LNCaP clone FGC (cell line): Measurements from ENCODE around the gene GADD45A.

ENCODE experiments used
- DNase-seq: peaks from one replicate; pipeline ENCODE4 v3.0.0-alpha.2; 2011; ENCODE audit warnings: low read depth
- H3K4me3 ChIP-seq: 2 replicates; pipeline ENCODE4 v1.5.1; 2011; ENCODE audit warnings: mild to moderate bottlenecking, low read depth, low read length, control low read depth
- TF ChIP-seq, protein P1 (sequence below): IDR thresholded peaks from 2 replicates; pipeline ENCODE4 v1.5.1; 2012; ENCODE audit warnings: mild to moderate bottlenecking; ENCODE audit not compliant: control insufficient read depth, insufficient read depth; ENCODE audit errors: extremely low read depth

GADD45A gene

DNA sequence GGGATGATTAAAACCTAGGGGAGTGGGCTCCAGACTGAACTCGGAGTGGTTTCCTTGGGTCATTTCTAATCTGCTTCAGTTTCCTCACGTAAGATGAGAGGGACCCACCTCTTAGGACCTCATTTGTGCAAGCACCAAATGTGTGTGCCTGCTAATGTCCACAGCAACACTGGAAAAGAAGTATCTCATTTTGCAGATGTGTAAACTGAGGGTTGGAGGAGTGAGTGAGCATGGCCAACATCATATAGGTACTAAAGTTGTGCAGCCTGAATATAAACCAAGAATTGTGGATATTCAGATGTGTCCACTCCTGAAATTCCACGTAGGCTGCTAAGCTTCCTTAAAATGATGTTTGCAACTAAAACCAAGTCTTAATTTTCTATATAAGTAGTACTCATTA, 51.7 kb downstream of the GADD45A start:
- H3K4me3 ChIP-seq = no peak overlapping the region

DNA sequence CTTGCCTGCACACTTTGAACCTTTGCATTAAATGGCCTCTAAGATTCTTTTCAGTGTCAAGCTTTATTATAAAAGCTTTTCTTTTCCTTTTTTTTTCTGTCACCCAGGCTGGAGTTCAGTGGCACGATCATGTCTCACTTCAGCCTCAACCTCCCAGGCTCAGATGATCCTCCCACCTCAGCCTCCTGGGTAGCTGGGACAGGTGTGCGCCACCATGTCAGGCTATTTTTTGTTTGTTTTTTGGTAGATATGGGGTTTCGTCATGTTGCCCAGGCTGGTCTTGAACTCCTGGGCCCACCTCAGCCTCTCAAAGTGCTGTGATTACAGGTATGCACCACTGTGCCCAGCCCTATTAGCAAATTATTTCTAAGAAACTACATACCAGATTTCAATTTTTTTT, 52.9 kb downstream of the GADD45A start:
- H3K4me3 ChIP-seq = no peak overlapping the region
- DNase-seq = no peak
- TF ChIP-seq, protein P1, sequence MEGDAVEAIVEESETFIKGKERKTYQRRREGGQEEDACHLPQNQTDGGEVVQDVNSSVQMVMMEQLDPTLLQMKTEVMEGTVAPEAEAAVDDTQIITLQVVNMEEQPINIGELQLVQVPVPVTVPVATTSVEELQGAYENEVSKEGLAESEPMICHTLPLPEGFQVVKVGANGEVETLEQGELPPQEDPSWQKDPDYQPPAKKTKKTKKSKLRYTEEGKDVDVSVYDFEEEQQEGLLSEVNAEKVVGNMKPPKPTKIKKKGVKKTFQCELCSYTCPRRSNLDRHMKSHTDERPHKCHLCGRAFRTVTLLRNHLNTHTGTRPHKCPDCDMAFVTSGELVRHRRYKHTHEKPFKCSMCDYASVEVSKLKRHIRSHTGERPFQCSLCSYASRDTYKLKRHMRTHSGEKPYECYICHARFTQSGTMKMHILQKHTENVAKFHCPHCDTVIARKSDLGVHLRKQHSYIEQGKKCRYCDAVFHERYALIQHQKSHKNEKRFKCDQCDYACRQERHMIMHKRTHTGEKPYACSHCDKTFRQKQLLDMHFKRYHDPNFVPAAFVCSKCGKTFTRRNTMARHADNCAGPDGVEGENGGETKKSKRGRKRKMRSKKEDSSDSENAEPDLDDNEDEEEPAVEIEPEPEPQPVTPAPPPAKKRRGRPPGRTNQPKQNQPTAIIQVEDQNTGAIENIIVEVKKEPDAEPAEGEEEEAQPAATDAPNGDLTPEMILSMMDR = no peak

More for the DNA sequence above, 51.7 kb downstream of the GADD45A start:
- no peak for DNase-seq
- TF ChIP-seq, protein P1 = no peak
